ENCODE data around the gene FCER1G. TPM values are rescaled to one million over a fixed set of nuclear protein-coding genes. Genes with fewer than 3 reads are reported as not detected.

FCER1G gene
- total and polyA plus RNA-seq, 7 donors: 14.4 to 243 (median 77.7) TPM

DNA sequence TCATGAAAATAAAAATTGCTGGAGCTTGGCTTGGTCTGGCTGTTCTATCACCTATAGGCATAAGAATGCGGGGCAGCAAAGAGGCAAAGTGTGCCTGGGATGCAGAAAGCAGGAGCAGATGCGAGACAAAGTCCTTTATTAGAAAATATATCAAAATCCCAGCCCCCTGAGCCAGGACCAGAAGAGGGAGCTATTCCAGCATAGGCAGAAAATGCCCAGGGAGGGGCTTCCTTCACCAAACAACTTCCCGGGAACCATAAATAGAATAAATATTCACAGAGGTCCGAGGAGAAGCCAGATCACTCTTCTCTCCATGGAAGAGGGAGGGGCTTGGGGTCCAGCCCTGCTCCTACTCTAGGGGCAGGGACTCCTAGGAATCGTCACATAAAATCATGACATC lies 43.9 kb upstream of the FCER1G start:
- peaks cover 0 to 41% (median 29%) of the 10 kb centered on the region in 4 donors for H3K4me1 ChIP-seq
- peaks cover 28 to 76% (median 39%) of the 10 kb centered on the region in 4 donors for H3K36me3 ChIP-seq
- intact Hi-C loops (cut with DNase I): no loop called here

GRCh38 chr1:161171696-161172095 lies 43.4 kb upstream of the FCER1G start:
- Histone ChIP-seq H3K4me1 (peaks cover 0 to 43% (median 33%) of the 10 kb centered on the region in 4 donors), H3K4me3 (no peak overlapping the region), H3K36me3 (peaks cover 28 to 76% (median 39%) of the 10 kb centered on the region in 4 donors), H3K9me3 (no peaks in the 10 kb centered on the region), H3K27ac (peak overlapping the region in 3 of 4 donors; percentile 6 to 51 (median 51)), H3K27me3 (no peaks in the 10 kb centered on the region)
- WGBS, 2 donors: 86 to 92% methylated on average over 12 of the region's 12 CpGs
- TF ChIP-seq EP300 (IDR thresholded peaks at IDR 0.05): no peak
- no peak for TF ChIP-seq POLR2AphosphoS5 (IDR thresholded peaks at IDR 0.05)
- no peak for TF ChIP-seq POLR2A (IDR thresholded peaks at IDR 0.05)
- TF ChIP-seq, protein P1, sequence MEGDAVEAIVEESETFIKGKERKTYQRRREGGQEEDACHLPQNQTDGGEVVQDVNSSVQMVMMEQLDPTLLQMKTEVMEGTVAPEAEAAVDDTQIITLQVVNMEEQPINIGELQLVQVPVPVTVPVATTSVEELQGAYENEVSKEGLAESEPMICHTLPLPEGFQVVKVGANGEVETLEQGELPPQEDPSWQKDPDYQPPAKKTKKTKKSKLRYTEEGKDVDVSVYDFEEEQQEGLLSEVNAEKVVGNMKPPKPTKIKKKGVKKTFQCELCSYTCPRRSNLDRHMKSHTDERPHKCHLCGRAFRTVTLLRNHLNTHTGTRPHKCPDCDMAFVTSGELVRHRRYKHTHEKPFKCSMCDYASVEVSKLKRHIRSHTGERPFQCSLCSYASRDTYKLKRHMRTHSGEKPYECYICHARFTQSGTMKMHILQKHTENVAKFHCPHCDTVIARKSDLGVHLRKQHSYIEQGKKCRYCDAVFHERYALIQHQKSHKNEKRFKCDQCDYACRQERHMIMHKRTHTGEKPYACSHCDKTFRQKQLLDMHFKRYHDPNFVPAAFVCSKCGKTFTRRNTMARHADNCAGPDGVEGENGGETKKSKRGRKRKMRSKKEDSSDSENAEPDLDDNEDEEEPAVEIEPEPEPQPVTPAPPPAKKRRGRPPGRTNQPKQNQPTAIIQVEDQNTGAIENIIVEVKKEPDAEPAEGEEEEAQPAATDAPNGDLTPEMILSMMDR (IDR thresholded peaks at IDR 0.05): no peak
- no peak for DNase-seq
- intact Hi-C loops (cut with DNase I): no loop called here

More for the DNA sequence above, 43.9 kb upstream of the FCER1G start:
- WGBS, 2 donors: 58 to 72% methylated on average over 5 of the region's 5 CpGs
- Histone ChIP-seq H3K9me3 (no peaks in the 10 kb centered on the region), H3K4me3 (no peak overlapping the region), H3K27me3 (no peaks in the 10 kb centered on the region), H3K27ac (peak overlapping the region in 3 of 4 donors; percentile 6 to 51 (median 51))
- TF ChIP-seq POLR2A (IDR thresholded peaks at IDR 0.05) (no peak), POLR2AphosphoS5 (IDR thresholded peaks at IDR 0.05) (no peak), EP300 (IDR thresholded peaks at IDR 0.05) (no peak)
- TF ChIP-seq, protein P1 (IDR thresholded peaks at IDR 0.05): no peak
- no peak for DNase-seq

DNA sequence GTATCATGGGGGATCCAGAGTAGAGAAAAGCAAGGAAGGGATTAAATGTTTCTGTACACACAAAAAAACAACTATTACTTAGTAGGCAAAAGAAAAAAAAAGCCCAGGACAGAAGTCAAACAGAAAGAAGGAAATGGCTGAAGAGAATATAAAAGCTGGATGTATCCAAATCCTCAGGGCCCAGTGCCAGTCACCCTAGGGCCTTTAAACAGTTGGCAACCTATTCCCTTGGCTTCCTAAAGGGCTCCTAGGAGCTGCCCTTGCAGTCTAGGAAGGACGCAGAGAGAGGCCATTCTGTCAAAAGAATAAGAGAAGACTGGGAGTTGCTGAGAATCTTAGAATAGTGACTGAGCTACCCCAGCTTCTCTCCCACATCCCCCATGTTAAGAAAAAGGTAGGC lies 42.7 kb upstream of the FCER1G start:
- Histone ChIP-seq H3K9me3 (no peaks in the 10 kb centered on the region), H3K4me1 (peaks cover 0 to 41% (median 28%) of the 10 kb centered on the region in 4 donors), H3K27ac (peak overlapping the region in 3 of 4 donors; percentile 33 to 51 (median 51)), H3K36me3 (peaks cover 28 to 76% (median 39%) of the 10 kb centered on the region in 4 donors), H3K27me3 (no peaks in the 10 kb centered on the region), H3K4me3 (no peak overlapping the region)
- no peak for TF ChIP-seq POLR2A (IDR thresholded peaks at IDR 0.05)
- no peak for TF ChIP-seq EP300 (IDR thresholded peaks at IDR 0.05)
- TF ChIP-seq POLR2AphosphoS5 (IDR thresholded peaks at IDR 0.05): no peak
- TF ChIP-seq, protein P1 (IDR thresholded peaks at IDR 0.05): no peak
- WGBS, 2 donors: 84 to 91% methylated on average over 1 of the region's 1 CpG
- DNase-seq: no peak
- intact Hi-C loops (cut with DNase I): no loop called here

GRCh38 chr1:161172776-161173376 lies 42.2 kb upstream of the FCER1G start:
- intact Hi-C loops (cut with DNase I): no loop called here
- no peak overlapping the region for H3K4me3 ChIP-seq
- no peak for DNase-seq
- peaks cover 28 to 76% (median 39%) of the 10 kb centered on the region in 4 donors for H3K36me3 ChIP-seq
- H3K27me3 ChIP-seq: no peaks in the 10 kb centered on the region
- peaks cover 0 to 40% (median 25%) of the 10 kb centered on the region in 4 donors for H3K4me1 ChIP-seq
- WGBS, 2 donors: 63 to 65% methylated on average over 4 of the region's 4 CpGs
- peak overlapping the region in 3 of 4 donors; percentile 33 to 51 (median 51) for H3K27ac ChIP-seq
- H3K9me3 ChIP-seq: no peaks in the 10 kb centered on the region
- TF ChIP-seq EP300 (IDR thresholded peaks at IDR 0.05): no peak
- TF ChIP-seq POLR2AphosphoS5 (IDR thresholded peaks at IDR 0.05): peak in 1 of 4 donors; percentile 25
- TF ChIP-seq, protein P1 (IDR thresholded peaks at IDR 0.05): no peak
- no peak for TF ChIP-seq POLR2A (IDR thresholded peaks at IDR 0.05)

Measured in sigmoid colon (tissue), 7 donors.